ENCODE data around the gene ZNF500.

ZNF500 gene

DNA sequence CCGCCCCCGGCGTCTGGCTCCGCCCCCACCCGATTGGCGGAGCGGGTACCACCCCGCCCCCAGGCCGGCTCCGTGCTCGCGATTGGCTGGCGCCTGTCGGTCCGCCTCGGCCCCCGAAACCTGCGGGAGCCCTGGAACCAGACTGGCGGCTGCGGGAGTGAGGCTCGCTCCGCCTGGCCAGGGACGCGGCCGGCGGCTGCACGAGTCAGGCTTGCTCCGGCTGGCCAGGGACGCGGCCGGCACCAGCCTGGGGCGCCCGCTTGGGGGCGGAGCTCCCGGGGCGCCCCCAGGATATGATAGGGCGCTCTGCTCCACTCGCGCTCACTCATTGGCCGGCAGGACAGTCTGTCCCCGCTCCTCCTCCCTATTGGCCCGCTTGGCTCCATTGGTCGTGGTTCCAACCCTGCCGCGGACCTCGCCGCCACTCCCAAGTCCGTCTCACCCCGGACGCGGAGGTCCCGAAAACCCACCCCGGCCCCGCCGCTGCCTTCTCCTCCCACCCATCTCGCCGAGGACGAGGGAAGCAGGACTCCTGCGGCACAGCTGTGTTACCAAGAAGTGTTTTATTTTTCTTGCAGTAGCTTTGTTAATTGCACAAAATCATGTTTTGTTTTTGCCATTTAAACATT is 35.8 kb upstream of the ZNF500 start:
- Histone ChIP-seq H3K4me1 (ENCODE audit: control insufficient read depth, low read depth, low read length) (no peaks in the 10 kb centered on the region), H3K56ac (ENCODE audit: low read length) (peak overlapping the region; percentile 96), H2BK5ac (ENCODE audit: low read length) (no peak overlapping the region), H3K4me3 (ENCODE audit: low read length) (peak overlapping the region; percentile 74), H3K9ac (ENCODE audit: low read length) (peak overlapping the region; percentile 74), H3K23ac (ENCODE audit: low read length) (no peak overlapping the region), H3K27me3 (ENCODE audit: insufficient read depth, low read length, poor library complexity) (no peaks in the 10 kb centered on the region), H3K79me2 (ENCODE audit: control insufficient read depth, insufficient read depth, low read length) (no peaks in the 10 kb centered on the region), H3K4me2 (ENCODE audit: low read length) (peak overlapping the region; percentile 42), H3K79me1 (ENCODE audit: low read length) (no peaks in the 10 kb centered on the region), H3K27ac (ENCODE audit: low read depth, low read length) (peak overlapping the region; percentile 97), H3K4ac (ENCODE audit: low read depth, low read length) (no peak overlapping the region), H3K18ac (ENCODE audit: low read length) (peak overlapping the region; percentile 89), H4K5ac (ENCODE audit: low read length) (no peak overlapping the region), H2AK5ac (ENCODE audit: low read length) (no peak overlapping the region), H4K8ac (ENCODE audit: low read depth, low read length) (no peak overlapping the region), H3K36me3 (ENCODE audit: control insufficient read depth, insufficient read depth, low read length) (peaks cover 3% of the 10 kb centered on the region), H2BK120ac (ENCODE audit: low read depth, low read length) (peak overlapping the region; percentile 50), H2BK15ac (replicated peaks; ENCODE audit: low read depth) (no peak overlapping the region)
- peak; percentile 96 for DNase-seq
- WGBS (ENCODE audit: extremely low coverage, insufficient coverage, low lambda C conversion rate): no CpG with 5 or more reads among the region's 59 CpGs

DNA sequence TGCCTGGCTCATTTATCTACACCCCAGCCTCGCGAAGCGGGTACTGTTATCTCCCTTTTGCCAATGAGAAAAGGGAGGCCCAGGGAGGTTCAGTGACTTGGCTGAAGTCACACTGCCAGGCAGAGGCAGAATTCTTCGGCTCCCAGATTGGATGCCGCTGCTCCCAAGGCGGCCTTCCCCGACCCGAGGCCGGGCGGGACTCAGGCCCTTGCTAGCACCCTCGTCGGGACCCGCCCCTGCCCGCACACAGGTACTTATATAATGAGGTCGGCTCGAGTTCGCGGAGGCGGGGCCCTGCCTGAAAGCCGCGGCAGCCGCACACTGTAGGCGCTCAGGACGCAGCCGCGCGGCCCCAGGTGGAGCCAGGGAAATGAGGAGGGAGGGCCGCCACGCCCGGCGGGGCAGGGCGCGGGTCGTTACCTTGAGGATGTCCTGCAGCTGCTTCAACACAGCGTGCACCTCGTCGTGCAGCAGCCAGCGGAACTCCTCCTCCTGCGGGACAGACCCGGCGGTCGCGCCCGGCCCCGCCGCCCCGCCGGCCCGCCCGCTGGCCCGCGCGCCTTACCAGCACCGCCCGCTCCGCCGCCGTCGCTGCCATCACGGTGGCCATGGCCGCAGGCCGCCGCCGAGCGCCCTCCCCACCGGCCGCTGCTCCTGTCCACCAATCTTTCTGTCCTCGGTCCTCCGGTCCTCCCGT is 35.1 kb upstream of the ZNF500 start, which contains the start of gene ROGDI:
Gene ROGDI, minus strand, starts transcription at position 672 of the 697 bp plus-strand sequence. Its CDS starts 62 bp downstream, at position 610.
- Histone ChIP-seq H3K79me1 (ENCODE audit: low read length) (no peaks in the 10 kb centered on the region), H4K8ac (ENCODE audit: low read depth, low read length) (no peak within 1 kb of the TSS), H3K27ac (ENCODE audit: low read depth, low read length) (peak within 1 kb of the TSS; percentile 97), H3K23ac (ENCODE audit: low read length) (no peak within 1 kb of the TSS), H3K4me2 (ENCODE audit: low read length) (peak within 1 kb of the TSS; percentile 75), H2BK15ac (replicated peaks; ENCODE audit: low read depth) (no peak within 1 kb of the TSS), H2BK5ac (ENCODE audit: low read length) (no peak within 1 kb of the TSS), H3K4ac (ENCODE audit: low read depth, low read length) (no peak within 1 kb of the TSS), H3K4me1 (ENCODE audit: control insufficient read depth, low read depth, low read length) (no peaks in the 10 kb centered on the region), H3K9ac (ENCODE audit: low read length) (peak within 1 kb of the TSS; percentile 74), H2AK5ac (ENCODE audit: low read length) (no peak within 1 kb of the TSS), H3K79me2 (ENCODE audit: control insufficient read depth, insufficient read depth, low read length) (no peaks in the 10 kb centered on the region), H2BK120ac (ENCODE audit: low read depth, low read length) (peak within 1 kb of the TSS; percentile 50), H3K27me3 (ENCODE audit: insufficient read depth, low read length, poor library complexity) (no peaks in the 10 kb centered on the region), H4K5ac (ENCODE audit: low read length) (no peak within 1 kb of the TSS), H3K4me3 (ENCODE audit: low read length) (peak within 1 kb of the TSS; percentile 74), H3K36me3 (ENCODE audit: control insufficient read depth, insufficient read depth, low read length) (peaks cover 3% of the 10 kb centered on the region), H3K56ac (ENCODE audit: low read length) (peak within 1 kb of the TSS; percentile 96), H3K18ac (ENCODE audit: low read length) (peak within 1 kb of the TSS; percentile 89)
- no CpG with 5 or more reads among the region's 70 CpGs for WGBS (ENCODE audit: extremely low coverage, insufficient coverage, low lambda C conversion rate)
- peak; percentile 94 for DNase-seq

DNA sequence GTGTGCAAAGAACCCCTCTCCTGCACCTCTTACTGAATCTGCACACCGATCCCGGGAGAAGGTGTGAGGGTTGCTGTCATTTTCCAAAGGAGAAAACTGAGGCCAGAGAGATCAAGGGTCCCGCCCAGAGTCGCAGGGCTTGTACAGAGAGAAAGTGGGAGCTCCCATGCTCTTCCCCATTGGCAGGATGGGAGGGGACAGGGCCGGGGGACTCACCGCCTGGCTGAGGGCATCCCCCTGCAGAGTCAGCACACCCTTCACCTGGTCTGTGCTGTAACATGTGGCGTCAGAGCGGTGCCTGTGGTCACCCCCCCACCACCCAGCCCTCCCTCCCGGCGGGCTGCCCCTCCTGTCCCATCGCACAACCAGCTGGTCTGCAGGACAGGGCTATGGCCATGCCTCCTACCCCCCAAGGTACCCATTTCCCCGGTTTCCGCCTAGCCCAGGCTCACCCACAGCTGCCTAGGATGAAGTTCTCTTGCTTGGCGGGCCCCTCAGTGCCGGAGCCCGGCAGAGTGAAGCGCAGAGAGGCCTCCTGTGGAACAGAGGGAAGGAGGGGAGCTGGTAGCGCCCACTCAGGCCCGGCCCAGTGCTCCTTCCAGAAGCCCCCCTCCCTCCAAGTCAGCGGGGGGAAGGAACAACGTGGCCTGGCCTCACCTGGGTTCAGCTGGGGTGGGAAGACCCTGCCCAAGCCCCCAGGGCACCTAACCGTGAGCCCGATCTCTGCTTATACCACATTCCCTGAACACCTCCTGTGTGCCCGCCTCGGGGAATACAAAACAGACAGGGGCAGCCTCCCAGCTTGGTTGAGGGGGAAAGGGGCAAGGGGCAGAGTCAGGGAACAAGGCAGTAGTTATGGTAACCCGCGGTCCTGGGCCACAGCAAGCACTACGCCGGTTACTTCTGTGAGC is 34.3 kb upstream of the ZNF500 start:
- Histone ChIP-seq H2AK5ac (ENCODE audit: low read length) (no peak overlapping the region), H3K9ac (ENCODE audit: low read length) (peak overlapping the region; percentile 74), H4K8ac (ENCODE audit: low read depth, low read length) (no peak overlapping the region), H3K18ac (ENCODE audit: low read length) (no peak overlapping the region), H3K79me1 (ENCODE audit: low read length) (no peaks in the 10 kb centered on the region), H3K4me3 (ENCODE audit: low read length) (peak overlapping the region; percentile 46), H3K4ac (ENCODE audit: low read depth, low read length) (no peak overlapping the region), H3K4me2 (ENCODE audit: low read length) (peak overlapping the region; percentile 14), H3K36me3 (ENCODE audit: control insufficient read depth, insufficient read depth, low read length) (peaks cover 3% of the 10 kb centered on the region), H3K4me1 (ENCODE audit: control insufficient read depth, low read depth, low read length) (no peaks in the 10 kb centered on the region), H2BK15ac (replicated peaks; ENCODE audit: low read depth) (no peak overlapping the region), H3K27me3 (ENCODE audit: insufficient read depth, low read length, poor library complexity) (no peaks in the 10 kb centered on the region), H2BK120ac (ENCODE audit: low read depth, low read length) (no peak overlapping the region), H2BK5ac (ENCODE audit: low read length) (no peak overlapping the region), H3K79me2 (ENCODE audit: control insufficient read depth, insufficient read depth, low read length) (no peaks in the 10 kb centered on the region), H3K56ac (ENCODE audit: low read length) (peak overlapping the region; percentile 81), H4K5ac (ENCODE audit: low read length) (no peak overlapping the region), H3K23ac (ENCODE audit: low read length) (peak overlapping the region; percentile 45), H3K27ac (ENCODE audit: low read depth, low read length) (peak overlapping the region; percentile 53)
- no peak for DNase-seq
- no CpG with 5 or more reads among the region's 29 CpGs for WGBS (ENCODE audit: extremely low coverage, insufficient coverage, low lambda C conversion rate)

DNA sequence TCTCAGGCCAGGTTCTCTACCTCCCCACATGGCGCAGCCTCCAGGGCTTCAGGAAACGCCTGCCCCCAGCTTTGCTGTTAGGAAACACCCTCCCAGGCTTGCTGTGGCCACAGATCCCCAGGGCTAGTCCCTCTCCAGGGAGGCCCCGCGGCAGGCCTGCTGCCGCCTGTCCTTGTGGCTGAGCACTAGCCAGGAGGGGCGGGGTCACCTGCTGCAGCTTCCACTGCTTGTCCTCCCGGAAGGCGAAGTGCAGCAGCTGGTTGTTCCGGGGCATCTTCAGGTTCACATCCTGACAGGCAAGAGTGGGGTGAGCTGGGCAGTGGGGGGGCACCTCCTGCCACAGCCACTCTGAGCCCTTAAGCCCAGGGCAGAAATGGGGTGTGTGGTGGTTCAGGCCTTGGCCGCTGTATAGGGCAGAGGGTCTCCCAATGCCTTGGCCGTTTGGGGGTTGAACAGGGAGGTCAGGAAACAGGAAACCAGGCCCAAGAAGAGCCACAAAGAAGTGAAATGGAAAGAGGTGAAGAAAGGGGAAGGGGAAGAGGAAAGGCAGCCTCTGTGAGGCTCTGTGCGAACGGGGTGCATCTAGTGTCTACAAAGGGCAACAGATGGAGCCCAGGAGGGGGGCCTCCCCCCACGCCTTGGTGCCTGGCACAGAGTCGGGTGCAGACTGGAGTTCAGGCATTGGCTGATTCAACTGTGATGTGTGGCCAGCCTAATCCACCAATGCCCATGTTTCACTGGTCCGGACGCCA is 33.5 kb upstream of the ZNF500 start:
- Histone ChIP-seq H2BK15ac (replicated peaks; ENCODE audit: low read depth) (no peak overlapping the region), H3K4me1 (ENCODE audit: control insufficient read depth, low read depth, low read length) (no peaks in the 10 kb centered on the region), H4K8ac (ENCODE audit: low read depth, low read length) (no peak overlapping the region), H2AK5ac (ENCODE audit: low read length) (no peak overlapping the region), H3K79me1 (ENCODE audit: low read length) (no peaks in the 10 kb centered on the region), H3K4me2 (ENCODE audit: low read length) (no peak overlapping the region), H3K79me2 (ENCODE audit: control insufficient read depth, insufficient read depth, low read length) (no peaks in the 10 kb centered on the region), H3K36me3 (ENCODE audit: control insufficient read depth, insufficient read depth, low read length) (peaks cover 3% of the 10 kb centered on the region), H3K27me3 (ENCODE audit: insufficient read depth, low read length, poor library complexity) (no peaks in the 10 kb centered on the region), H3K4ac (ENCODE audit: low read depth, low read length) (no peak overlapping the region), H3K27ac (ENCODE audit: low read depth, low read length) (no peak overlapping the region), H4K5ac (ENCODE audit: low read length) (no peak overlapping the region), H3K56ac (ENCODE audit: low read length) (no peak overlapping the region), H3K4me3 (ENCODE audit: low read length) (no peak overlapping the region), H2BK120ac (ENCODE audit: low read depth, low read length) (no peak overlapping the region), H3K9ac (ENCODE audit: low read length) (no peak overlapping the region), H3K23ac (ENCODE audit: low read length) (peak overlapping the region; percentile 45), H3K18ac (ENCODE audit: low read length) (no peak overlapping the region), H2BK5ac (ENCODE audit: low read length) (no peak overlapping the region)
- no peak for DNase-seq
- no CpG with 5 or more reads among the region's 17 CpGs for WGBS (ENCODE audit: extremely low coverage, insufficient coverage, low lambda C conversion rate)

DNA sequence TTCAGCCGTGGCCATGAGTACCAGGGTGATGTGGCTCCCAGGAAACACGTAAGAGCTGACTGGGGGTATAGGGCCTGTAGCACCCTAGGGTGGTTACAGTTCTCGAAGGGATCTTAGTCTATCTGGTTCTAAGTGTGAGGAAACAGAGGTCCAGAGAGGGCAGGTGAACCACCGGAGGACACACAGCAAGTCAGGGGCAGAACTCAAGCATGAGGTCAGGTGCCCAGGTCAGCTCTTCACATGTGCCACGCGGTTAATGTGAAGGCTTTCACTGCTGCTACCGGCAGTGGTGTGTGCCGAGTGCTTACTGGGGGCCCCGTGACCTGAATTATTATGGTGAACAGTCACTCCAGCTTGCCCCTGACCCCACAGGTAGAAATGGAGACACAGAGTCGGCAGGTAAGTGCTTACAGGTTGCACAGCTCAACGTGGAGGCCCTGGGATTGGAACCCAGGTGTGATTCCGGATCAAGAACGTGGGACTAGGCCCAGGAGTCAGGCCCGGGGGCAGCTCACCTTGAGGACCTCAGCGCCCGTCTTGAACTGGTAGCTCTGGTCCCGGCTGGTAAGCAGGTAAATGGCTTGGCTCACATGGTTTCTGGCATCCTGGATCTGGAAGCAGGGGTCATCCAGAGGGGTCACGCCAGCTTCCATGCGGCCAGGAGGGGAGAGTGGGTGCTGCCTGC is 32.4 kb upstream of the ZNF500 start:
- Histone ChIP-seq H3K23ac (ENCODE audit: low read length) (no peak overlapping the region), H3K4me2 (ENCODE audit: low read length) (no peak overlapping the region), H4K8ac (ENCODE audit: low read depth, low read length) (no peak overlapping the region), H3K79me2 (ENCODE audit: control insufficient read depth, insufficient read depth, low read length) (no peaks in the 10 kb centered on the region), H3K56ac (ENCODE audit: low read length) (no peak overlapping the region), H2BK5ac (ENCODE audit: low read length) (no peak overlapping the region), H2BK120ac (ENCODE audit: low read depth, low read length) (no peak overlapping the region), H3K27me3 (ENCODE audit: insufficient read depth, low read length, poor library complexity) (no peaks in the 10 kb centered on the region), H3K4me3 (ENCODE audit: low read length) (no peak overlapping the region), H3K27ac (ENCODE audit: low read depth, low read length) (no peak overlapping the region), H3K79me1 (ENCODE audit: low read length) (no peaks in the 10 kb centered on the region), H2BK15ac (replicated peaks; ENCODE audit: low read depth) (no peak overlapping the region), H3K4me1 (ENCODE audit: control insufficient read depth, low read depth, low read length) (no peaks in the 10 kb centered on the region), H3K9ac (ENCODE audit: low read length) (no peak overlapping the region), H3K18ac (ENCODE audit: low read length) (no peak overlapping the region), H3K4ac (ENCODE audit: low read depth, low read length) (no peak overlapping the region), H2AK5ac (ENCODE audit: low read length) (no peak overlapping the region), H3K36me3 (ENCODE audit: control insufficient read depth, insufficient read depth, low read length) (no peaks in the 10 kb centered on the region), H4K5ac (ENCODE audit: low read length) (no peak overlapping the region)
- no peak for DNase-seq
- WGBS (ENCODE audit: extremely low coverage, insufficient coverage, low lambda C conversion rate): no CpG with 5 or more reads among the region's 19 CpGs
